ENCODE results near the gene EIF3C.
"Not testable (repeated sequence)": the region's sequence is repeated elsewhere in the genome, so short reads cannot be mapped to it uniquely, and the experiment has no call there.

Gene EIF3C

DNA sequence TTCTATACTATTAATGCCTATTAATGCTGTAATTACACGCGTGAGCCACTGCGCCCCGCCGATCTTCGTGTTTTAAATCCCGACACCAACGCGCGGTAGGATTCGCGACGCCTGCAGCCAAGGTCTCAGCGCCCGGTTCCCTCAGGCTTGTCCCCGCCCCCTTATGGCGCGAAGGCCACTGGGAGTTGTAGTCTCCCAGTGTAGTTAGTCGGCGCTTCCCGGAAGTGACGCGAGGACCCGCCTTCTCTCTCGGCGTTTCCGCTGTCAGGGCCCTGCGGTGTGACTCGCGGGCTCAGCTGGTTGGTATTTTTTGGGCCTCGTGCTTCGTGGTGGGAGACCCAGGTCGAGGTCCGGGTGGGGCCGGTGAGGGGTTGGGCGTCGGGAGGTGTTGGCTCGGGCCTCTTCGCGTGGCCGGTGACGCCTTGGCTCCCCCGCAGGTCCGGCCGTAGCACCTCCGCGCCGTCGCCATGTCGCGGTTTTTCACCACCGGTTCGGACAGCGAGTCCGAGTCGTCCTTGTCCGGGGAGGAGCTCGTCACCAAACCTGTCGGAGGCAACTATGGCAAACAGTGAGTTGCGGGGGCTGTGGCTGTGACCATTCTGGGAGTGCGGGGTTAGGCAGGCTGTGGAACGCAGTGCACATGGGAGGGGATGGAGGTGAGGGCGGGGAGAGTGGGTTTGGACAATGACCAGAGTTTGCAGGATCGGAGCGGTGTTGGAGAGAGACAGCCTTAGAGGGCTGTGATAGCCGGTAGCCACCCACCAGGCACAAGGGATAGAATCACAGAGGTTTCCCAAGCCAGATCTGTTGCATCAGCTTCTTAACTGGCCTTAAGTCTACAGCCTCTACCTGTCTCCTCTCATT is at the start of gene EIF3C:
Gene EIF3C (plus strand): TSS at position 245 of the 864 bp plus-strand sequence. CDS start 223 bp downstream, at position 468.
- not testable (repeated sequence) for DNase-seq

DNA sequence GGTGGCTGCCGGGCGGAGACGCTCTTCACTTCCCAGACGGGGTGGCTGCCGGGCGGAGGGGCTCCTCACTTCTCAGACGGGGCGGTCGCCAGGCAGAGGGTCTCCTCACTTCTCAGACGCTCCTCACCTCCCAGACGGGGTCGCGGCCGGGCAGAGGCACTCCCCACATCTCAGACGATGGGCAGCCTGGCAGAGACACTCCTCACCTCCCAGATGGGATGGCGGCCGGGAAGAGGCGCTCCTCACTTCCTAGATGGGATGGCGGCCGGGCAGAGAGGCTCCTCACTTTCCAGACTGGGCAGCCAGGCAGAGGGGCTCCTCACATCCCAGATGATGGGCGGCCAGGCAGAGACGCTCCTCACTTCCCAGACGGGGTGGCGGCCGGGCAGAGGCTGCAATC is 45.0 kb upstream of the EIF3C start:
- DNase-seq: not testable (repeated sequence)

GRCh38 chr16:28667480-28667879 is 43.8 kb upstream of the EIF3C start:
- not testable (repeated sequence) for DNase-seq

GRCh38 chr16:28668199-28668598 is 43.1 kb upstream of the EIF3C start:
- not testable (repeated sequence) for DNase-seq

DNA sequence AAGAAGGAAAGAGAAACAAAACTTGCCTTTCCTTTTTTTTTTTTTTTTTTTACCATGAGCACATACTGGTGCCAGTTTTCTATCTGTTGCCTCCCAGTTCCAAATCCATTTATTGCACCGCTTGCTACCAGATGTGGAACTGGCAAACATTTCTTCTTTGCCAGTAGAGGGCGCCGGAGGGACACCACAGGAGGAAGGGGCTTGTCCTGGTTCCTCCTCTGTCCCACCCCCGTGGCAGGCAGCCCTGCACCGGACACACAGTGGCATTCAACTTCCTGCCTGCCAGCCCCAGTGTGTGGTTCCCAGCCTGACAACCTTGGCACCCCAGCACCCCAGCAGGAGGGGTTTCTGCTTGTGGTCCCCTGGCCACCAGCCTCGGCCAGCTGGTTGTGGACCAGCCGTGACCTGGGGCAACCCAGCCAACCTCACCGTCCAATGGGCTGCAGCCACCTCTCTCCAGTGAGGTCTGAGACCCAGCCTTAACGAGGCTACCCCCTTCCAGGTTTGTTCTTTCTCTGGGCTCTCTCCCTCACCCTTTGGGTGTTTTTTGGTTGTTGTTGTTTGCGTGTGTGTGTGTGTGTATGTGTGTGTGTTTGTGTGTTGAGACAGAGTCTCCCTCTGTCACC is 22.8 kb upstream of the EIF3C start:
- DNase-seq: not testable (repeated sequence)

DNA sequence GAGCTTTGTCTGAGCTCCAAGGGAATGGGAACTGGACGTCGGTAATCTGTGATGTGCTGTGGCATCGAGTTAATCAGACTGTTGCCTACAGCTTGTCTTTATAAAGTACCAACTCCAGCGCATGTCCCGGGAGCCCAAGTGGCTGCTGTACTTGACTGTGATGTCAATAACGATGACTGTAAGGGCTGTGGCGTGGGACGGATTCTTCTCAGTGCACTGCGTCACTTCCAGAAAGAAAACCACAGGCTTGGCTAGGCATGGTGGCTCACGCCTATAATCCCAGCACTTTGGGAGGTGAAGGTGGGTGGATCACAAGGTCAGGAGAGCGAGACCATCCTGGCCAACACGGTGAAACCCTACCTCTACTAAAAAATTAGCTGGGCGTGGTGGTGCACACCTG is 21.8 kb upstream of the EIF3C start:
- not testable (repeated sequence) for DNase-seq

DNA sequence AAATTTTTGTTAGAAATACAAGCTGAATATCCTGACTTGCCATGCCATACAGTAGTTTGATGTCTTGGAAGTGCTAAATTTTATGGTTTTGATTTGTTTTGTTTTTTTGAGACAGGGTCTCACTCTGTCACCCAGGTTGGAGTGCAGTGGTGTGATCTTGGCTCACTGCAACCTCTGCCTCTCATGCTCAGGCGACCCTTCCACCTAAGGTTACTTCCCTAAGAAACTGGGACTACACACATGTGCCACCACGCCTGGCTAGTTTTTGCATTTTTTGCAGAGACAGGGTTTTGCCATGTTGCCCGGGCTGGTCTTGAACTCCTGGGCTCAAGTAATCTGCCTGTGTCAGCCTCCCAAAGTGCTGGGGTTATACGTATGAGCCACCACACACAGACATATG is 19.5 kb upstream of the EIF3C start:
- DNase-seq: not testable (repeated sequence)

GRCh38 chr16:28693257-28693950 is 17.9 kb upstream of the EIF3C start:
- not testable (repeated sequence) for DNase-seq

- not testable (repeated sequence) for DNase-seq
Measured at GRCh38 chr16:28699792-28700191, 11.5 kb upstream of the EIF3C start.

DNA sequence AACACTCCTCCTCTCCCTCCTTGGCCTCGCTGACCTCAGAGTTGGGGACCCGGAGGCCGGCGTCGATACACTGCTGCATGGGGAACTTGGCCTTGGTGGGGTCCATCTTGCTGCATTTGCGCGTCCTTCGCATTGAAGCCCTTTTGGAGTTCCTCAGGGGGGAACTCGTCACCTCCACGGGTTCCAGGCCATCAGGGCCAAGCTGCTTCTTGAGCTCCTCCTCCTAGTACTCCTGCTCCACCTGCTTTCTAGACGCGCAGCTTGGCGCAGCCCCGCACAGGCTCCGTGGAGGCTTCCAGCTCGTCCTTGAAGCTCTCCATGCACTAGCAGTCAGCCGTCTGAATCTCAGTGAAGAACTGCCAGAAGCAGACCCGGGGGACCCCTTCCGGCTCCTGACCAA is 10.9 kb upstream of the EIF3C start:
- DNase-seq: not testable (repeated sequence)

- not testable (repeated sequence) for DNase-seq
Measured at GRCh38 chr16:28701384-28701783, 9.9 kb upstream of the EIF3C start.

- DNase-seq: not testable (repeated sequence)
Measured at GRCh38 chr16:28704246-28704645, 7.0 kb upstream of the EIF3C start.

DNA sequence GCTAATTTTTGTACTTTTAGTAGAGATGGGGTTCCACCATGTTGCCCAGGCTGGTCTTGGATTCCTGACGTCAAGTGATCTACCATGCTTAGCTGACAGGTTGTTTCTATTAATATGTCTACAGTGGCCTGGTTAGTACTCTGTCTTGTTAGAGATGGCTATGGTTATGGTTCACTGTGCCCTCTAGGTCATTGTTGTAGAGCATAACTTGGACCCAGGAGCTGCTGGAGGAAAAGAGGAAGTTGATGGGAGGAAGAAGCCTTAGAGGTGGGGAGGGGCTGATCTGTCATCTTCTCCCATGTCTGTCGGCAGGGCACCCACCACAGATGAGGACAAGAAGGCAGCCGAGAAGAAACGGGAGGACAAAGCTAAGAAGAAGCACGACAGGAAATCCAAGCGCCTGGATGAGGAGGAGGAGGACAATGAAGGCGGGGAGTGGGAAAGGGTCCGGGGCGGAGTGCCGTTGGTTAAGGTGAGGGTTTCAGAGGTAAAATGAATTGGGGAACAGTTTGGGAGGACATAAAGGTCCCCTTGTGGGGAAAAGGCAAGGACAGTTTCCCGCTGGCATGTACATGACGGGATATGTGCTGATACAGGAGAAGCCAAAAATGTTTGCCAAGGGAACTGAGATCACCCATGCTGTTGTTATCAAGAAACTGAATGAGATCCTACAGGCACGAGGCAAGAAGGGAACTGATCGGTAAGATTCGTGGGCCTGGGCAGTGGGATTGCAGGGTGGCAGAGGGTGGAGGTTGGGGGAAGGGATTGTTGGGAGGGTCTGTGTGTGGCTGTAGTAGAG is 11.8 kb downstream of the EIF3C start:
- not testable (repeated sequence) for DNase-seq

GRCh38 chr16:28731253-28731652 is 20.0 kb downstream of the EIF3C start:
- not testable (repeated sequence) for DNase-seq

DNA sequence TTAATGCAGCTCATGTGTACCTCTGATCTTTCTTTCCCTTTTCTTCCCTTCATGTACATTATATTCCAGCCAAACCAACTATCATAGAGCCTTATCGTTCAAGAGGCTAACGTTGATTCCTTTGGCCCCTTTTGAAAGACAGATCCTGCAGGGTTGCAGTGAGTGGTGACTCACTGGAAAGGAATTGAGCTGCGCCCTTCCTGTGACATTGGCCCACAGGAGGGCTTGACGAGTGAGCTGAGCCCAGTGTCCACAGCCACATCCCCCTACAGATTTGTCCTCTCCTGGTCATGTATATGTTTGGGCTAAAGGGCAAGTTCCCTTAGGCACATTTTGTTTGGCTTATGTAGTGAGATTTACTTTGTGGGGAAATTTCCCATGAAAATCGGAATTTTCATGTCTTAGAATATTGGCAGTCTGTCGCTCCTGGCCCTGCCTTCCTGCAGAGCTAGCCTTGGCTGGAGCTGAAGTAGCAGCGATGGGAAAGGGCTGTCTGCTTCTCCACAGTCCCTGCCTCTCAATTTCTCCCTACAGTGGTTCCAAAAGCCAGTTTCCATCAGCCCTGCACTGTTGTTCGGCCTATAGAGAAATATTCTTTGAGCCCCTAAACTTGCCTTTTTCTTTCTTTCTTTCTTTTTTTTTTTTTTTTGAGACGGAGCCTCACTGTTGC is 21.3 kb downstream of the EIF3C start:
- not testable (repeated sequence) for DNase-seq

- DNase-seq: not testable (repeated sequence)
Measured at GRCh38 chr16:28739787-28740186, 28.5 kb downstream of the EIF3C start.

DNA sequence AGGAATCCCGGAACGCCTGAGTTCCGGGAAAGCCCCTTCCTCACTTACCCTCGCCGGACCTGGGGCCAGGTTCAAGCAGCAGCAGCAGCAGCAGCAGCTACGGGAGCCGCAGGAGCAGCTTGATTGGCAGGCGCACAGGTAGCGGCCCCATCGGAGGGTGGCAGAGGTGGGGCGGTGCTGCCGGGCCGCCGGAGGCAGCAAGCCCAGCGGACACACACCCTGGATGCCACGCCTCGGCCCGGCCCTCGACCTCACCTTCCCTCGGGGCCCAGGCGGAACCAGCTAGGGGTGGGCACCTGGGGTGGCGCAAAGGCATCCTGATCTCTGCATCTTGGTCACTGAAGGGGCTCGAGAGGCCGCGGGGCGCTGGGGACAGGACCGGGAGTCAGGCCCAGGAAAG is 29.4 kb downstream of the EIF3C start:
- DNase-seq: not testable (repeated sequence)

GRCh38 chr16:28741295-28741694 is 30.0 kb downstream of the EIF3C start:
- DNase-seq: not testable (repeated sequence)

GRCh38 chr16:28746618-28747350 is 35.5 kb downstream of the EIF3C start:
- not testable (repeated sequence) for DNase-seq

GRCh38 chr16:28749997-28750465 is 38.8 kb downstream of the EIF3C start:
- not testable (repeated sequence) for DNase-seq

DNA sequence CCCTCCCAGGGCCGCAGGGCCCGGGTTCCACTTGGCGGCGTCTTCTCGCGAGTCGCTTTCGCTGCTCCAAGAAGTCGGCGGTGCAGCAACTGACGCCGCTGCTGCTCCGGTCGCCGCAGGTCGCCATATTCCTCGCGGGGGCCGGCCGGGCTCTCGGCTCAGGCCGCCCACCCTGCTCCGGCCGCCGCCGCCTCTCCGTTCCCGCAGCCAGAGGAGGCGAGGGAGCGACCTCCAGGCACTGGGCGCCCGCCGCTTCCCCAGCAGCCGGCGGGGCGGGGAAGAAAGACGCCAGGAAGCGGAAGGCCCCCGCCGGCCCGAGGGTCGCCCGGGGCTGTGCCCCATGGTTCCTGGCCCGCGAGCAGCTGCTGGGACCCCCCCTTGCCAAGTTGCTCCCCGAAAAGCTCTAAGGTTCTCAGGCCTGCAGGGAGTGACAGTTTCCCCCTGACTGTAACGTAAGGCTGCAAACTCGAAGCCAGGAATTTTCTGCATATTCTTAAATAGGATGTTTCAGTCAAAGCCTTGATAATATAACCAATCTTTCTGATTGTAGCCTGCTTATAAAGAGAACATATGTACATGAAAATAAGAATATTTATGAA is 39.3 kb downstream of the EIF3C start:
- DNase-seq: not testable (repeated sequence)
